ENCODE results near the gene VDAC1.

VDAC1 gene

GRCh38 chr5:133950821-133951612, 53.8 kb downstream of the VDAC1 start:
- no peak for DNase-seq
- TF ChIP-seq CTCF (IDR thresholded peaks at IDR 0.05; ENCODE audit: low read depth, low read length) = no peak
- Histone ChIP-seq H3K27me3 (ENCODE audit: insufficient read depth, low read depth, severe bottlenecking) (no peaks in the 10 kb centered on the region), H3K9me3 (ENCODE audit: severe bottlenecking) (no peaks in the 10 kb centered on the region), H3K36me3 (peaks cover 8% of the 10 kb centered on the region; the same call in 1 of the 2 replicates), H3K27ac (no peak overlapping the region), H3K4me3 (ENCODE audit: low read depth, low read length) (no peak overlapping the region)

DNA sequence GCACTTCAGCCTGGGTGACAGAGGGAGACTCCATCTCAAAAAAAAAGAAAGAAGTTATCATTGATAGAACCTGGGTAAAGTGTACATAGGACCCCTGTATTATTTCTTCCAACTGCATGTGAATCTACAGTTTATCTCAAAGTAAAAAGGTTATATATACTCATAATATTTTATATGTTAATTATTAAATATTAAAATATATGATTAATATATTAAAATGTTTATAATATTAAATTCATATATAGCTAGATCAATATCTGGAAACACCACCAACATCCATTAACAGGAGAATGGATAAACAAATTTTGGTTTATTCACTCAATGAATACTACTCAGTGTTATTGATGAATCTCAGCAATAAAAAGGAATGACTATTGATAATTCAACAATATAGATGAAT, 56.1 kb downstream of the VDAC1 start:
- Histone ChIP-seq H3K9me3 (ENCODE audit: severe bottlenecking) (no peaks in the 10 kb centered on the region), H3K4me3 (ENCODE audit: low read depth, low read length) (no peak overlapping the region), H3K27ac (no peak overlapping the region), H3K27me3 (ENCODE audit: insufficient read depth, low read depth, severe bottlenecking) (no peaks in the 10 kb centered on the region), H3K36me3 (no peaks in the 10 kb centered on the region)
- TF ChIP-seq CTCF (IDR thresholded peaks at IDR 0.05; ENCODE audit: low read depth, low read length) = no peak
- DNase-seq = no peak

- Histone ChIP-seq H3K9me3 (ENCODE audit: severe bottlenecking) (no peaks in the 10 kb centered on the region), H3K36me3 (no peaks in the 10 kb centered on the region), H3K4me3 (ENCODE audit: low read depth, low read length) (no peak overlapping the region), H3K27me3 (ENCODE audit: insufficient read depth, low read depth, severe bottlenecking) (no peaks in the 10 kb centered on the region), H3K27ac (no peak overlapping the region)
- no peak for DNase-seq
- no peak for TF ChIP-seq CTCF (IDR thresholded peaks at IDR 0.05; ENCODE audit: low read depth, low read length)
Measured at GRCh38 chr5:133947431-133947841, 57.3 kb downstream of the VDAC1 start.

DNA sequence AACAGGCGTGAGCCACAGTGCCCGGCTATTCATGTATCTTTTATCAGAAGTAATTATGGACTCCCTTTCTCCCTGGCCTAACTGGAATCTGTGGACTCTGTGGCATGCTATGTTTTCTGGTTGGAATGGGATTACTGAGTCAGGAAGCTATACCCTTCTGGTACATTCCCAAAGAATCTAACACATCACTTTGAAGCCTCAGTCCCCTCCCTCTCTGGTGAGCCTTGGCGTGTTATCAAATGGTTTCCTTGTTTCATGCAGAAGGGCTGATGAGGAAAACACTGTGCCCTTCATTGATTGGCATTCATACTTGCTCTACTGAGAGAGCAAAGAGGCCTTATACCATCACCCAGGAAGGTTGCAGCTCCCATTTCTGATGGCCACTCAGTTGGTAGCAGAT, 59.2 kb downstream of the VDAC1 start:
- Histone ChIP-seq H3K4me3 (ENCODE audit: low read depth, low read length) (no peak overlapping the region), H3K9me3 (ENCODE audit: severe bottlenecking) (no peaks in the 10 kb centered on the region), H3K27ac (no peak overlapping the region), H3K36me3 (no peaks in the 10 kb centered on the region), H3K27me3 (ENCODE audit: insufficient read depth, low read depth, severe bottlenecking) (no peaks in the 10 kb centered on the region)
- no peak for TF ChIP-seq CTCF (IDR thresholded peaks at IDR 0.05; ENCODE audit: low read depth, low read length)
- no peak for DNase-seq

- TF ChIP-seq CTCF (IDR thresholded peaks at IDR 0.05; ENCODE audit: low read depth, low read length) = peak; percentile 87
- Histone ChIP-seq H3K36me3 (no peaks in the 10 kb centered on the region), H3K27me3 (ENCODE audit: insufficient read depth, low read depth, severe bottlenecking) (no peaks in the 10 kb centered on the region), H3K27ac (no peak overlapping the region), H3K9me3 (ENCODE audit: severe bottlenecking) (no peaks in the 10 kb centered on the region), H3K4me3 (ENCODE audit: low read depth, low read length) (no peak overlapping the region)
- DNase-seq = peak; percentile 65
Measured at GRCh38 chr5:133944263-133945185, 60.3 kb downstream of the VDAC1 start.

All from WERI-Rb-1 (cell line).